GM12891 (cell line): Measurements from ENCODE around the gene VSX1.

Experiments used
- POLR2A ChIP-seq: IDR thresholded peaks from 2 replicates; pipeline ENCODE4 v1.6.1; 2011; ENCODE audit warnings: low read depth, low read length, control low read depth
- POLR2AphosphoS5 ChIP-seq: IDR thresholded peaks from 2 replicates; pipeline ENCODE4 v1.6.1; 2011; ENCODE audit warnings: low read depth, low read length, control low read depth
- SPI1 ChIP-seq: IDR thresholded peaks from 2 replicates; pipeline ENCODE4 v1.6.1; 2011; ENCODE audit warnings: low read depth, low read length, control low read depth
- TAF1 ChIP-seq: IDR thresholded peaks from 2 replicates; pipeline ENCODE4 v1.6.1; 2011; ENCODE audit warnings: low read depth, low read length, control low read depth

GRCh38 chr20:25056690-25057233 is 25.2 kb downstream of the VSX1 start:
- TF ChIP-seq TAF1 = no peak
- TF ChIP-seq POLR2A = no peak
- TF ChIP-seq POLR2AphosphoS5 = no peak
- TF ChIP-seq SPI1 = peak; percentile 18; the same call in 1 of the 2 replicates
